Head of caudate nucleus (tissue), 42 donors: ENCODE measurements around the gene GARIN5A.

ENCODE experiments used
- DNase-seq, 42 donors: peaks; one replicate each; pipeline versions ENCODE4 v3.0.0 to v3.0.0-alpha.2; 2020 to 2021; ENCODE audit warnings: mixed read lengths in 7 of 42
- intact Hi-C: fragments of 100-400 bp; cut with DNase I; formaldehyde crosslinking; loops from one replicate; pipeline ENCODE4 v1.15.0; 2022

The GARIN5A gene

DNA sequence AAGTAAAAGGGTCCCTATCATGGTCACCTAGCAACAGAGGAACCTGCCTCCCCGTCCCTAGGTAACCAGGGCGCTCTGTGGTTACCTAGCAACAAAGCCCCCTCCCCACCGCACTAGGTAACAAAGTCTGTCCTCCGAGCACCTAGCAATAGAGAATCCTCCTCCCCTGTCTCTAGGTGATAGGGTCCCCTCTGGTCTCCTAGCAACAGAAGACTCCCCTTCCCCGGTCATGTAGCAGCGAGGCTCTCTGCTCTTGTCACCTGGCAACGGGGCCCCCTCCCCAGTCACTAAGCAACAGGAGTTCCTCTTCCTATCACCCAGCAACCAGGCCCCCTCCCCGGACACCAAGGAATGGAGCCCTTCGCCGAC lies 34.0 kb upstream of the GARIN5A start:
- intact Hi-C loops = loop anchor here (2.0 kb wide), 1 partner anchor 34 kb away; the partner anchor contains the start of genes EMC10 and GARIN5A
- peak in 1 of 42 donors; percentile 93 for DNase-seq

- intact Hi-C loops = loop anchor here (2.0 kb wide), 1 partner anchor 33 kb away; the partner anchor contains the start of genes EMC10 and GARIN5A
Observed at GRCh38 chr19:50510121-50510670, 33.5 kb upstream of the GARIN5A start.

DNA sequence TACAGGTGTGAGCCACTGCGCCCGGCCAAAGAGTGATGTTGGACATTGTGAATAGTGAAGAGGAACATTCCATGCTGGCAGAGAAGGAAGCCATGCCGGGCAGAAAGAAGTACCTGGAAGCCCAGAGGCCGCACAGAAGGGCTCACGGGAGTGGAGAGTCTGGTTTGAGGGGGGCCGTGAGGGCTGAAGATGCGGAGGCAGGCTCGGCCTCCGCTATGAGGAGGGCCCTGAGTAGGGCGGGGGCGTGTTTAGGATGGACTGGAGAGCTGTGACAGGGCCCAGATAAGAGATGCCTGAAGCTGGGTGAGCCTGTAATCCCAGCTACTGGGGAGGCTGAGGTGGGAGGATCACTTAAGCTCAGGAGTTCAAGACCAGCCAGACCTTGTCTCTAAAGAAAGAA lies 32.7 kb upstream of the GARIN5A start:
- intact Hi-C loops = no loop called here
- peak in 2 of 42 donors; percentile 1 to 30 for DNase-seq

More at GRCh38 chr19:50510121-50510670, 33.5 kb upstream of the GARIN5A start:
- peak in 6 of 42 donors; percentile 2 to 60 (median 40) for DNase-seq

DNA sequence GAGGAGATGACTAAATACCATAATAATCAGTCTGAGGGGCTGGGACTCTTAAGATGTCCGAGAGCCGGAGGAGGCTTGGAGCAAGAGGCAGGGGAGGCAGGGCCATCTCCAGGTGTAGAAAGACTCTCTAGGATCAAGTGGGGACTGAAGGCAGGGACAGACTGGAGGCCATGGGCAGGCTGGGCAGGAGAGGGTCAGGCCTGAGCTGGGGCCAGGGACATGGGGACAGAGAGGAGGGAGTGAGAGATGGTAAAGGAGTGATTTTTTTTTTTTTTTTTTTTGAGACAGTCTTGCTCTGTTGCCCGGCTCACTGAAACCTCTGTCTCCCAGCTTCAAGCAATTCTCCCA lies 32.2 kb upstream of the GARIN5A start:
- DNase-seq = peak in 1 of 42 donors; percentile 25
- intact Hi-C loops = no loop called here

- intact Hi-C loops = no loop called here
- DNase-seq = no peak
Observed at GRCh38 chr19:50507376-50507775, 30.7 kb upstream of the GARIN5A start.

DNA sequence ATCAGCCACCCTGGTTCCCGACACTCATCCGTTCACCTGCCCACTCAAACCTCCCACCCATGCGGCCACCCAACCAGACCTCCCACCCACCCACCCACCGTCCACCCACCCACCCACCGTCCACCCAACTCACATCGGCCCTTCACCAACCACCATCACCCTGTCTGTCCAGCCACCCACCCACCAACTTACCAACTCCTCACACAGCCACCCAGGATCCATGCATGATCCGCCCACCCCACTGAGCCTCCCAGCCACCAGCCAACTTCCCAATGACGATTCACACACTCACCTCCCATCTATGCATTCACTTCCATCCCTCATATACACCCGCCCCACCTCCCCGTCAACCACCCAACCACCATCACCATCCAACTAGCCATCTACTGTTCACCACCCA lies 30.1 kb upstream of the GARIN5A start:
- intact Hi-C loops = no loop called here
- no peak for DNase-seq

DNA sequence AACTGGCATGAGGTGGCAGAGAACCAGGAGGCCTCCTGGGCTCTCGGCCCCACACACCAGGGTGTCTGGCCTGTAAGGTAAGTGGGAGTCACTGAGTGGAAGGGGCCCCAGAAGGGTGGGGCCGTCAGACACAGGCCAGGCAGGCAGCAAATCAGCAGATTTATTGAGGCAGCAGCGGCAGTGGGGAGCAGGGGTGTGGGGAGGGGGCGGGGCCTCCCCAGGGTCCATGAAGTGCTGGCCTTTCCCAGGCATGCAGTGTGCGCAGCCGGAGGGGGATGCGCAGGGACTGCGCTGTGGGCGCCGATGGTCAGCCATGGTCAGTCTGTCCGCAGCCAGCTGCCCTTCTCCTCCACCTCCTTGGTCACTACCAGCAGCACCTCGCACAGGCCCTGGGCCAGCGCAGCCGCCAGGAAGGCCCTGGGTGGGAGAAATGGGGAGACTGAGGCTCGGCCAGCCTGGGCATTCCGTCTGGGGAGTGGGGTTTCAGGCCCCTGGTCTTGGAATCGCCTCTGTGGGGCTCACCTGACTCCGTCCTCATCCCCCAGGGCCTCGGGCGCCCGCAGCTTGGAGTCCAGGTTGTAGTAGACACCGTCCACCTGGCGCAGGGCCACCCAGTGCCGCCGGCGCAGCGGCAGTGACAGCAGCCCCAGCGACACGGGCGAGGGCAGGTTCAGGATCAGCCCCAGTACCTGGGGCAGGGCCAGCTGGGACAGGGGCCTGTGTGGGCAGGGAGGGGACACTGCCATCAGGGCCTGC lies 29.4 kb upstream of the GARIN5A start:
- no peak for DNase-seq
- intact Hi-C loops = no loop called here

GRCh38 chr19:50501568-50502475 lies 25.2 kb upstream of the GARIN5A start:
- no peak for DNase-seq
- intact Hi-C loops = no loop called here

- DNase-seq = no peak
- intact Hi-C loops = no loop called here
Observed at GRCh38 chr19:50501186-50501567, 24.5 kb upstream of the GARIN5A start.

DNA sequence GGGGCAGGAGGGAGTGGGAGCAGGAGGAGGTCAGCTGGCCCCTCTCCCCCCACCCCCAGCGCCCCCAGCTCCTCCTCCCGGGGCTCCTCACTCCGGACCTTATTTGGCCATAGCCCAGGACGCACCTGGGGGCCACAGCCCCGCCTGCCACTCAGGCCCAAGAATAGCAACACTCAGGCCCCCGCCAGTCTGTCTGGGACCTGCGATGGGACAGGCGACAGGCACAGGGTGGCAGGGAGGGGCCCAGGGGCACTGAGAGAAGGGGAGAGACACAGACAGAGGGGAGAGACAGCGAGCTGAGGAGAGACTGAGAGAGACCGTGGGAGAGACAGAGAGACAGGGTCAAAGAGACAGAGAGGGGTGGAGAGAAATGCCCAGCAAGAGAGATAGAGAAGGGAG lies 24.1 kb upstream of the GARIN5A start:
- DNase-seq = no peak
- intact Hi-C loops = no loop called here

DNA sequence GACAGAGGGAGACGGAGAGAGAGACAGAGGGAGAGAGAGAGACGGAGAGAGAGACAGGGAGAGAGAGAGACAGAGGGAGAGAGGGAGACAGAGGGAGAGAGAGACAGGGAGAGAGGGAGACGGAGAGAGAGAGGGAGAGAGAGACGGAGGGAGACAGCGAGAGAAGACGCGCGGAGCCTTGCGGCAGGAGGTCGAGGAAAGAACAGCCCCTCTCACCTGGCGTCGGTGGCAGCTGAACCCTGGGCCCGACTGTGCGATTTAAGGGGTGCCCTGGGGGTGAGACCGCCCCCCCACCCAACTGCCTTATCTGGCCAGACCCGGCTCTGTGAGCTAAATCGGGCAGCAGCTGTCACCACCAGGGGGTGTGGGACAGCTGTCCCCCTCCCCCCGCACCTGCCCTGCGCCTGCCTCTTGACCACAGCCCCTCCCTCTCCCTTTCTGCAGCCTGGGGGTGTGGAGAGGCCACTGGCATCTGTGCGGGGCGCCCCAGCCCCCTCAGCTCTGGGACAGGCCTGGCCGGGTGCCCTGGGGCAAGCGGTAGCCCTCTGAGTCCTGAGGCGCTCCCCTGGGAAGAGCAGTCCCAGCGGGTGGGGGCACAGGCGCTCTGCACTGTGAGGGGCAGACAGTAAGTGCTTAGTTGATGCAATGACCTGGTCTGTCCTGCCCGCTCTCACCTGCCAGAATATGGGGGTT lies 23.6 kb upstream of the GARIN5A start:
- intact Hi-C loops = no loop called here
- peak in 30 of 42 donors; percentile 49 to 82 (median 65) for DNase-seq

DNA sequence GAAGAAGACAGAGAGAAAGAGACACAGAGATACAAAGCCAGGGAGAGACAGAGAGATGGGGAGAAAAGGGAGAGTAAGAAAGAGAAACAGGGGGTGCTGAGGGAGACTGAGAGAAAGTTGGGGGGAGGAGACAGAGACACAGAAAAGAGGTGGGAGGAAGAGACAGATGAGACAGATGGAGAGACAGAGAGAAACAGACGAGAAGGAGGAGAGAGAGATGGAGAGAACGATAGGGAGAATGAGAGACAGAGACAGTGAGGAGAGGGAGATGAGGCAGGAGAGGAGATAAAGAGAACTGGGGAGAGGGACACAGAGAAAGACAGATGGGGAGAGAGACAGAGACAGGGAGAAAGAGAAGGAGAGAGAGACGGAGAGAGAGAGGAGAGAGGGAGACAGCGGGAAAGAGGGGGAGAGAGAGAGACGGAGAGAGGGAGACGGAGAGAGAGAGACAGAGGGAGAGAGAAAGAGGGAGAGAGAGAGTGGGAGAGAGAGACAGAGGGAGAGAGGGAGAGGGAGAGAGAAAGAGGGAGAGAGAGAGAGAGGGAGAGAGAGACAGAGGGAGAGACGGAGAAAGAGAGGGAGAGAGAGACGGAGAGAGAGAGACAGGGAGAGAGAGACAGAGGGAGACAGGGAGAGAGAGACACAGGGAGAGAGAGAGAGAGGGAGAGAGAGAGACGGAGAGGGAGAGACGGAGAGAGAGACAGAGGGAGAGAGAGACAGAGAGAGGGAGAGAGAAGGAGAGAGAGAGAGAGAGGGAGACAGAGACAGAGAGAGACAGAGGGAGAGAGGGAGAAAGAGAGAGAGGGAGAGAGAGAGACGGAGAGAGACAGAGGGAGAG lies 21.8 kb upstream of the GARIN5A start:
- DNase-seq = no peak
- intact Hi-C loops = no loop called here

DNA sequence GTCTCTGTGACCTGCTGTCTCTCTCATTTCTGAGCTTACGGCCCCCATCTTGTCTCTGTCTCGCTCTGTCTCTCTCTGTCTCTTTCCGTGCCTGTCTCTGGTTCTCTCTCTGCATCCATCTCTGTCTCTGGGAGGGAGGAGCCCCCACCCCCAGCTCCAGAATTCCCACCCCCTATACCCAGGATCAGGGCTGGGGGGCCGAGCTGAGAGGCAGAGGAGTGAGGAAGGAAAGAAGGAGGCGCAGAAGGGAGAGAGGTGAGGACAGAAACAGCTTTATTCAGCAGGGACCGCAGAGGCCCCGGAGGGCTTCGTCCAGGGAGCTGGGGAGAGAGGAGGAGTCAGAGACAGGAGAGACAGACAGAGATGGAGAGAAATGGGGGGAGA lies 20.4 kb upstream of the GARIN5A start:
- intact Hi-C loops = no loop called here
- DNase-seq = no peak

- DNase-seq = peak; percentile 85 to 98 (median 94)
- intact Hi-C loops = no loop called here
Observed at GRCh38 chr19:50496189-50497021, 19.8 kb upstream of the GARIN5A start.

- DNase-seq = no peak
- intact Hi-C loops = no loop called here
Observed at GRCh38 chr19:50495020-50495531, 18.4 kb upstream of the GARIN5A start.

DNA sequence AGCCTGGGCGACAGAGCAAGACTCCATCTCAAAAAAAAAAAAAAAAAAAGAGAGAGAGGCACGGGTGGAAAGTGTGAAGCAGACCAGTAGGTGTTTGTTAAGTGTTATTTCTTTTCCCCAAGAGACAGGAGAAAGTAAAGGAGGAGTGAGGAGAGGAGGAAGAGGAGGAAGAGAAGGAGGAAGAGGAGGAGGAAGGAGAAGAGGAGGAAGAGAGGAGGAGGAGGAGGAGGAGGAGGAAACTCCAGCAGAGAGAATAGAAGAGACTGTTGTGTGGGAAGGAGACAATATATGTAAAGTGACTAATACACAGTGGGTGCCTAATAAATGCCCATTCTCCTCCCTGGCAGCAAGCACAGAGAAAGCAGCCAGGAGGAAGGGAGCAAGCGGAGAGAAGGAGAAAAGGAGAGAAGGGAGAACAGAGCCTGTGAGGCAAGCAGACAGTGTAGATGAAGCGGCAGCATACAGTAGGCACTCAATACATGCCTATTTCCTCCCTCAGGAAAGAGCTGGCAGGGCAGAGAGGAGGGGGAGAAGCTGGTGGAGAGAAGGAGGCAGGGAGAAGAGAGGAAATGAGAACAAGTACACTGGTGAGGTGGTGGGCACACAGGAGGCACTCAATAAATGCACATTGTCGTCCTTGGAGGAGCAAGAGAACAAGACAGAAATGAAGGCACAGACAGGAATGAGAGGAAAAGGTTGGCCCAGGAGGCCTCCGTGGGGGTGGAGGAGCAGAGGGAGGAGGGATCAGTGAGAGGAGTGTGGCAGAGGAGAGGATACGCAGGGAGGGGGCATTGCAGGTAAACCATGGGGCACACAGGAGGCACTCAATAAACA lies 17.8 kb upstream of the GARIN5A start:
- DNase-seq = peak in 1 of 42 donors; percentile 3
- intact Hi-C loops = no loop called here

DNA sequence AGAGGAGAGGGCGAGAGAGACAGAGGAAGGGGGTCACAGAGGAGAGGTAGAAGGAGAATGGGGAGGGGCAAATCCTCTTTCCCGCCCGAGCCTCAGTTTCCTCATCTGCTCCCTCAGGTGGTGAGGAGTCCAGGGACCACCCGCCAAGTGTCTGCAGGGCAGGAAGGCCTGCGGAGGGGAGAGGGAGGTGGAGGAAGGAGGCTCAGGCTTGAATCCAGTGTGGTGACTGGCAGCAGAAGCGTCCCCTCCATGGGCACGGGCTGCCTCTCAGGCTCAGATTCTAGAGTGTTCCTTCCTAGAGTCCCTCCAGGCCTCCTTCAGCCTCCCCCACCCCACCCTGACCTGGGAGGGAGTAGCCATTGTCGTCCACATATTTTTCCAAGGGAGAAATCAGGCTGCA lies 16.5 kb upstream of the GARIN5A start:
- intact Hi-C loops = no loop called here
- DNase-seq = peak in 1 of 42 donors; percentile 12
